ENCODE measurements around the gene DOCK10.
A peak's percentile ranks its signal among the peaks of the same experiment; 100 is the strongest.

The DOCK10 gene

DNA sequence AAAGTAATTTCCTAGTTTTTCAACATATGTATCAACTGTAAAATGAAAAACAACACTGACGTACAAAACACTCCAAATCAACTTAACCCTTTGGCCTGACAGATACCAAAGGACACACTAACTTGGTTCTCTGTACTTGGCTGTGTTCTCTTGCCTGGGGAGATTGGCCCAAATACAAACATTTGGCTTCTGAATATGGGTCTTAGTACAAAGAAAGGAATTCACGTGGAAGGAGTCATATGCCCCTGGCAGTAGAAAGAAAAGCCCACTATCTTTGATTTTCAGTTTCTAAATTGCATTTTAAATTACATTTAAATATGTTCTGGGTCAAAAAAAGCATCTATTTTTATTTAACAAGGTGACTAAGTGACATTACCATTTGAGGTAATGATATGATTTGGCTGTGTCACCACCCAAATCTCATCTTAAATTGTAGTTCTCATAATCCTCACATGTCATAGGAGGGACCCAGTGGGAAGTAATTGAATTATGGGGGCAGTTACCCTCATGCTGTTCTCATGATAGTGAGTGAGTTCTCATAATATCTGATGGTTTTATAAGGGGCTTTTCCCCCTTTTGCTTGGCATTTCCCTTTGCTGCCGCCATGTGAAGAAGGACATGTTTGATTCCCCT is 172.6 kb downstream of the DOCK10 start:
- no peak for DNase-seq

DNA sequence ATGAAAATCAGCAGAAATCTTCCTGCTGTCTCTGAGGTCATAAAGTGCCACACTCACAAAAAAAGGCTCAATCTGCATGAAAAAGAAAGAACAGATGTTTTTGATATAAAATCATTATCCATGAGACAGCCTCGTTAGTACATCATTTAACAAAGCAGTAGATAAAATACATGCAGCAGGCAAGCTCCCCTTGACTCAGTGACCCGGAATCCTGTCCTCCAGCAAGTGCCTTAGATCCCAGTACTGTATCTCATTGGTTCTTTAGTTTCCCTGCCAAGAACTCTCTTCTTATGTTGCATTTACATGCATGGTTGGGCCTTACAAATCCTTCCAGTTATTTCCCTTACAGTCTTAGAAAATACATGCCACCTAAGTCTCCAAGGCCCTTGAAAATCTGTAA is 177.3 kb downstream of the DOCK10 start:
- no peak for DNase-seq

DNA sequence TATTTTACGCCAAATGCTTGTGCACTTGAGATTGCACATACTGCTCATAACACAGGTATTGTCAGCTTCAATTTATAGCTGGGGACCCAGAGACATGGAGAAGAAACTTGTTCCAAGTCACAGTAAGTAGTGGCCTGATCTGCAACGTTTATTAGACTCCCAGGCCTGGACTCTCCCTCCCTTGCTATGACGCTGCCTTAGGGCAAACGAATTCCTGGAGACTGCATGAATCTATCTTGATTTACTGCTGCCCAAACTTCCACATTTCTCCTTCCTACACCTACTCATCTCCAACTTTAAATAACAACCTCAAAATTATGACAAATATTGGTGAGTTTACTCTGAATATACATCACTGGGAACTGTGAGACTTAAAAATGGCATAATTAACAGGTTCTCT is 181.0 kb downstream of the DOCK10 start:
- no peak for DNase-seq

DNA sequence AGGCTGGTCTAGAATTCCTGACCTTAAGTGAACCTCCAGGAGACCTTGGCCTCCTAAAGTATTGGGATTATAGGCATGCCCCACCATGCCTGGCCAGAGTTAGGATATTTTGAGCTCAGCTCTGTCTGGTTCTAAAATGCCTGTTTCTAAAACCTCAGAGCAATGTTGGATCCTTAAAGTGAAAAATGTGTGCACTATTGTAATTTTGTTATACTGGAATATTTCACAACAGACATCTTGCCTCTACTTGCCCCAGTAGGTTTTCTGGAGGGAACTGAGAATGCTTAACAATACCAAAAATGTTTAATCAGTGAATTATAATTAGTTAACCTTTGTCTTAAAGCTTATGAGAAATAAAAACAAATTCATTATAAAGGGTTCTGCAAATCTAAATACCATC is 181.5 kb downstream of the DOCK10 start:
- DNase-seq = no peak

DNA sequence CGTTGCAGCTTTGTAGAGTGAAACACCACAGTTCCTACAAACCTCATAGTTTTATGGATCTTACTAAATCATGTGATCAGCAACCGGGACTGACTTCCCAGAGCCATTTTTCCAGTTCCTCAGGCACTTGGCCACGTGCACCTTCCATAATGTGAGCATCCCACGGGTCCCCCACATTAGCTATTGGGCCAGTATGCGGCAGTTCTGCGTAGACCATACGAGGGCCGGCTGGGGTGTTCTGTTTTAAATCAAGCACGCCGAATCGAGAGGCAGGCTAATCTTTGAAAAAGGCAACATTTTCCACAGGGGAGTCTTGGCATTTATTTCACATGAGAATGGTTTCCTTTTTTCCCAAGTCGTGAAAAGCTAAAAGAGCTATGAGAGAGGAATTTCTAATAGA is 190.5 kb downstream of the DOCK10 start:
- DNase-seq = no peak

DNA sequence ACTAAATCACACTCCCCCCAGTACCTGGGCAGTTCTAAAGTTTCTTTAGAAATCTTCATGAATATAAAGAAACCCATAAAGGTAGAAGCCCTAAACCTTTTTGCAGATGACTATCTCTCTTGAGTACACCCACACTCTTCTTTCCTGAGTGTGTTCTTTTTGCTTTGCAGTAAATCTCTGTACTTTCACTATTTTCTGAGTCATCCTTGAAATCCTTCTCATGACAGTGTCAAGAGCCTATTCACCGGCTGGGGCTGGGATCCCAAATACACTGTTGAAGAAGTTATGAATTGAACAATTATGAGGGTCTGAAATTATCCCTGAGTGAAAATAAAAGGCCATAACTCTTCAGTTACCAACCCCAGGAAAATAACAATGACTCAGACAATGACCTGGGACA is 192.2 kb downstream of the DOCK10 start:
- DNase-seq = no peak

DNA sequence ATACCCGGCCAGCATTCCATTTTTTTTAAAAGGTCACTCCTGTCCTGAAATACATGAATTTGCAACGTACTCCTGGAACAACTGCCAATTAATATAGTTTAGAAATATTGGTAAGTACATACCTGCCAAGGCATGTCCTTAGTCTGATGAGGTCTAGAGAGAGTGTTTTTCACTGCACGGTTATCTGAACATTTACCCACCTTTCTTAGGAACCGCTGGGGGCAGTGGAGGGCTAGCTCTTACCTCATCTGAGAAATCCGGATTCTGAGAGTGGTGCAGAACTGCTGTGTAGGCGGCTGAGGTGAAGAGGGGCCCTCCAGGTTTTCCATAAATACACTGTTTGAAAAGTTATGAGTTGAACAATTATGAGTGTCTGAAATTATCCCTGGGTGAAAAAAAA is 193.0 kb downstream of the DOCK10 start:
- no peak for DNase-seq

DNA sequence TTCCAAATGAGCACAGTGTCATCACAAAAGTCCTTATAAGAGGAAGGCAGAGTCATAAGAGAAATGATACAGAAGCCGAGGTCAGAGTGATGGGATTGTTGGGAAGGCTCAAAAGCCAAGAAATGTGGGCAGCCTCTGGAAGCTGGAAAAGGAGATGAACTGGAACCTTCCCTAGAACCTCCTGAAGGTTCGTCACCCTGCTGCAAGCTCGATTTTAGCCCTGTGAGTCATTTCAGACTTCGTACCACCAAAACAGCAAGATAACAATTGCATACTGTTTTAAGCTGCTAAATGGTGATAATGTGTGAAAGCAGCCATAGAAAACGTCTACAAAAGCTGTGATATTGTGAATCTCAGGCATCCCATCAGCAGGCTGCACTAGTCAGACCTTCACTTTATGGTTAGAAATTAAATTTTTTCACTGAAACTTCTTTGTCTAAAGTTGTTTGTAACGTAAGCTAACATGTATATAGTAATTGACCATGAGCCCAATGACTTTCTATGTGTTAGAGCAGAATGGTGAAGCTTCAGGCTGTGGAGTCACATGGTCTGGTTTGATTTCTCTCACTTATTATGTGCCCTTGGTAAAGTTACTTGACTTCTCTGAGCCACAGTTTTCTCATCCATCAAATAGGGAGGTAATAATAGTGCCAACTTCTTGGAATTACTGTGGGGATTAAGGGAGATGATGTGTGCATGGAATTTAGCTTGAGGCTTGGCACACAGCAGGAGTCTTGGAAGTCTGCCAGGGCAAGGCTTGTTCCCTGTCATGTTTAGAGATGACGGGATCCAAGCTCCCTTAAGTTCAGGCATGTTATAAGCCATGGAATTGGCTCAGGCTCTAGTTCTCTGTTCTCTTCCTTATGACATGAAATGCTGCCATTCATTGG is 194.1 kb downstream of the DOCK10 start:
- DNase-seq = peak; percentile 70

DNA sequence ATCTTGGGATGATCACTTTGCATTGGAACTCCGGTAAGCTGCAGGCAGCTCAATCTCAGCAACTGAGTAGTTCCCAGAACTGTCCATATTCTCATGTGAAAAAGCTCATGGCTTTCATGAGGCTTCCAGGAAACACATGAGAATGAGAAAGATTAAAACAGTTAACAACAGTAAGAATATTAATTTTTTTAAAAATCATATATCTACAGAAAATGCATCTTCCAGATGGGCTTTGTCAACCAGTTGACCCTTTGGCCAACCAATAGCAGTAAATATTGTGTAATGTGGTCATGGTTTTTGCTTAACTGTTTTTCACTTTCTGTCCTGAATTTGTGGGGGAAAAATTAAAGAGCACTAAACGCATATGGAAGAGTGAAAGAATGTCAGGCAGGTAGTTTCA is 194.9 kb downstream of the DOCK10 start:
- no peak for DNase-seq

DNA sequence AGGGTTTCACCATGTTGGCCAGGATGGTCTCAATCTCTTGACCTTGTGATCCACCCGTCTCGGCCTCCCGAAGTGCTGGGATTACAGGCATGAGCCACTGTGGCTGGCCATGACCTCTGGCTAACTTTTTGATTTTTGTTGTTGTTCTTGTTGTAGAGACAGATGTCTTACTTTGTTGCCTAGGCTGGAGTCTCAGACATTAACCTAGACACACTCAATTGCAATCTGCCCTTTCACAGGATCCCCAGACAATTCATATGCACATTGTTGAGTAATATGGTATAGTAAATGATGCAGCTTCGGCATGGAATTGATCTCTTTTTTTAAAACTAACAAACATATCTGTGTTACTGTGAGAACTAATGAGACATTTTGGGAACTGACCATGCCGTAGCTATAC is 195.6 kb downstream of the DOCK10 start:
- no peak for DNase-seq

DNA sequence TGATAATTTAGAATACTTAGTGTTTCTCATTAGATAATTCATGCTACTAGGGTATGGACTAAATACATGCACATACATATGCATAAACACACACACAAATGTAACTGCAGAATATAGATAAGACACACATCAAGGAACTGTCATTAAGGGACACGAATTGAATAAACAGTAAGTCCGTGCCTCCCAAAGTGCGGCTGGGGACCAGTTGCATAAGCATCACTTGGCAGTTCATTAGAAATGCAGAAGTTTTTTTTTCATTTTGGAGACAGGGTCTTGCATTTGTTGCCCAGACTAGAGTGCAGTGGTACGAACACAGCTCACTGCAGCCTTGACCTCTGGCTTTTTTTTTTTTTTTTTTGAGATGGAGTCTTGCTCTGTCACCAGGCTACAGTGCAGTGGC is 196.1 kb downstream of the DOCK10 start:
- no peak for DNase-seq

DNA sequence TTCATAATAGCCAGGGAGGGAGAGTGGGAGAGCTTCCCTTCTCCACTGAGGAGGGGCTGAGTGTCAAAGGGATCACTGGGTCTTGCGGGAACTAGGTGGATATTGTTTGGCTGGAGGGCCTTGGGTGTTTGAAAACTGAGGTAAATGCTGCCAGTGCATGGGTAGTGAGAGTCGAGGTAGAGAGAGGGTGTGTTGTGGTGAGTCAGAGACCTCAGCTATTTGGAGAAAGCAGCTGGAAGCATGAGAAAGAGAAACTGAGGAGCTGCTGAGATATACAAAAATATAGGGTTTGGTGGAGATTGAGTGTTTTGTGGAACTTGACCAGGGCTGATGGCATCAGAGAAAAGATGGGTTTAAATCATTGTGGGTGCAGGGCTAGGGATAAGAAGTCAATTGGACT is 199.1 kb downstream of the DOCK10 start:
- no peak for DNase-seq

DNA sequence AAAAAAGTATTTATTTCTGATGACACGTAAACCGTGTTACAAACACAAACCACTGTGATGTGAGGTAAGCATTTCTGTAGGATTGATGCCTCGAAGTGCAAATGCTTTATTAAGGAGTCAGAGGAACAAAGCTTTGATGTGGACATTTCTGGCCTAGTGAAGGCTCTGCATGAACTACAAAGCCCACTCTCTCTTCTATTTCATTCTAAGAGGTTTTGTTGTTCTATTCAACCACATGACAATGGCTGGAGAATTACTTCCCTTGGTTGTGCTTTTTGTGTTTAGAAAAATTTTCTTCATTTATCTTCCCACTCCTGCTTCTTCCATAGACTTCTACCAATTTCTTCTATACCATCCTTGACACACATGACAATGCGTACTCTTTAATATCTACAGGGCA is 200.4 kb downstream of the DOCK10 start:
- DNase-seq = no peak

DNA sequence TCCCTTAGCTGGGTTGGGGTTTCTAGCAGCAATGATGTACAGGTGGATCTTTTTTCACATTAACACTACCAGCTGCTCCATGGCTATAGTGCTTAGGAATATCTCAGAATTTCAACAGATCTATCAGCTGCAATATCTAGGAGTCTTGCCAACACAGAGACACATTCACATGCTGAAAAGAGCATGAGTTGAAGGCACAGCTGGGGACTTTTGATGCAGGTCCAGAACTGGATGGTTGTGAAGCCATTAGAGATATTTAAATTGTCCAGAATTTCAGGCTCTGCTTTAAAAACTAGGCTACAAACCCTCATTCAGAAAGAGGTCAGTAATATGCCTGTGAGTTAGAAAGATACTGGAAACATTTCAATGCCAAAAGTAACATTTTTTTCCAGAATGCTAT is 203.9 kb downstream of the DOCK10 start:
- DNase-seq = peak; percentile 7

DNA sequence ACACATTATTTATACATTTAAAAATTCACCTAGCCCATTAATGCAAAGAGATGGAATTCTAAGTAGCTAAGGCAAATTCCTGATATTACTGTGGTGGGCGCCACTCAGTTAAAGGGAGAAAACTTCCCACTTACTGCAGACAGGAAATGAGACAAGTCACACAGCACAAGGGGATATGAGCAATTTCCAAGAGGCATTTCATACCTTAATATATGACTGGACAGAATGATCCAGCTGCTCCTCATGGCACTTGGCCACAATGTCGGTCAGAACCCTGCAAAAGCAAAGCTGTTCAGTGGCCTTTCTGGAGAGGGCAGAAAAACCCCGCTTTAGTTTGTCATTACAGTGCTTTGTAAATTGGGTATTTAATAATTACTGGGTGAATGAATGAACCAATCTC is 204.7 kb downstream of the DOCK10 start:
- no peak for DNase-seq

DNA sequence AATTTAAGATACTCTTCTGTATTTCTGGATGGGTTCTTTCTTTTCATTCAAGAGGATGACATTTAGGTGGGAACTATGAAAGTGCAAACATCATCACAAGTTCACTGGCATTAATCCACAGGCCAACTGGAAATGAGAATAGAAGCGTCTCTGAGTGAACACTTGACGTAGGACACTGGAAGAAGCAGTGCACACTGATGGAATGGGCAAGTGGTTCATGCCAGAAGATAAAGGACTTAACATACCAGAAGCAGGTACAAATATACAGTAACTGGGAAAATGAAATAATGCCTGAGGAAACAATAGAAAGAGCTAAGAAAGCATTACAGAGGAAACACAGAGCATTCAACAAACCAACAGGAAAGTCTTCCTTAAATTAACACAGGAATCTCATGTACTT is 205.2 kb downstream of the DOCK10 start:
- no peak for DNase-seq

DNA sequence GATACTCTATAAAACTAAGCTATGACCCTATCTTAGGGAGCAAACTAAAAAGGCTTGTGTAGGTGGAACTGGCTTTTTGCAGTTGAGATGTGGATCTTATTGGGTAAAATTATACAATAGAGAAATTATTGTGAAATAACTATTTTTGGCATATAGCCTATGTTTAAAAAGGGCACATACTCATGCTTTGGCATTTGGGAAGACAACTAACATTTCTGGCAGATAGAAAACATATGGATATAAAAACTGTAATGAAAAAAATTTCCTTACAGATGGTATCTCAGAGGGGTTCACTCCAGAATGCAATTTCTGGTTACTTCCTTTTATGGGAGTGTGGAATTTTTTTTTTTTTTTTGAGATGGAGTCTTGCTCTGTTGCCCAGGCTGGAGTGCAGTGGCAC is 206.0 kb downstream of the DOCK10 start:
- no peak for DNase-seq

DNA sequence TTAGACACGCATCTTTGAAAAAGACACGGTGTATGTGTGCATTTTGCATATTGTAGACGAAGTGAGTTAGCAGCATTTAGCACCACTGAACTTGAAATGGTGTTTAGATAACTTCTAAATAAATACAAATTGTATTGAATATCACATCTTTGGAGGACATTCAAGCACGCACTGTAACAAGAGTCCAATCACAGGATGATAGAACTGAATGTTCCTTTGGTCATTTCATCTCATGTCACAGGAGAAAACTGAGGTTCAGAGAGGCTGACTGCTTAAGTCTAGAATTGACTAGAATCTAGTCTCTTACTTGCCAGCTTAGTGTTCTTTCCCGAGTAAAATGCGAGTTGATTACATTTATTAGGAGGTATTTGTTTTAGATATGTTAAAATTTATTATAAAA is 206.9 kb downstream of the DOCK10 start:
- no peak for DNase-seq

DNA sequence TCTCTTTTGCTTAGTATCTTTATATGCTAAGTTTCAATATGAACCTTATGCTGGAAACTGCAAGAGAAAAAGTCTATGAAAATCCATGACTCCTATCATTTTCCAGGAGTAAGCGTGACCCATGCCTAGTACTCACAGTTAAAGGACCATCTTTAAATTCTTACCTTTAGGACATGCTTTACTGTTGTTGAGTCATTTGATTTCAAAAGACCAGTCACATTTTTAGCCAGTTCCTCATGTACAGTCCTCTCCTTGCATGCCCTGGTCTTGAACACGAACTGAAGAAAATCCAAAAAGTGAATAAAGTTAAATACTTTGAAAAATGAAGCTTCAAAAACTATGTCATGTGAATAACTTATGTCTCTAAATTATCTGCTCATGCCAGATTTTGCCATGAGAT is 208.3 kb downstream of the DOCK10 start:
- no peak for DNase-seq

DNA sequence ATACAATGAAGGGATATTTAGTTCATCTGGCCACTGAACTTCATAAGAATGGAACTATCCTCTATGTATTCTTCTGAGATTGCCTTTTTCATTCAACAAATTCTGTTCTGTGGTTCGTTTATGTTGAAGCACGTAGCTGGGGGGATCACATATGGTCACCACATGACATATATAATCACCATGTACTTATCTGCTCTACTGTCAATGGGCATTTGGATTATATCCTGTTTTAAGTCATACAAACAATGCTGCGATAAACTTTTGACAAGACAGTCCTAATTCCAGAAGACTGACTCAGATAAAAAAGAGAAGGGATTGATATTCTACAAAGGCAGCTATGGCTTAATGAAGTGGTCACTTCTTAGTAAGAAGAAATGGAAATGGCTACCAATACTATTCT is 210.1 kb downstream of the DOCK10 start:
- no peak for DNase-seq

DNA sequence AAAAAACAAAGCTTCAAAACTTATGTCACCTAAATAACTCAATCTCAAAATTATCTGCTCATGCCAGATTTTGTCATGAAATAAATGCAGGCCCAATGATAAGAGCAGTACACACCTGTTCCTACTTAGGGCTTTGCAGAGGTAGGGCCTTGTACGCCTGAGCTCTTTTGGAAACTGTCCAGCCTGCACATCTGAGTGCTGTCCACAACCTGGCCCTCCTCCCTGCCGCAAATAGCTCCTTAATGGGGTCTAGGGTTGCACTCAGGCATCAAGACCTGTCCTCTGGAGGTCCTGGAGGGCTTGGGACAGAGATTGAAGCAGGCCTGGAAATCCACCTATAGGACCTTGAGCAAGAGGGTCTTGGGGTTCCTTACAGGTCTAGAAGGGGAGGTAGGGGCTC is 210.7 kb downstream of the DOCK10 start:
- DNase-seq = no peak

DNA sequence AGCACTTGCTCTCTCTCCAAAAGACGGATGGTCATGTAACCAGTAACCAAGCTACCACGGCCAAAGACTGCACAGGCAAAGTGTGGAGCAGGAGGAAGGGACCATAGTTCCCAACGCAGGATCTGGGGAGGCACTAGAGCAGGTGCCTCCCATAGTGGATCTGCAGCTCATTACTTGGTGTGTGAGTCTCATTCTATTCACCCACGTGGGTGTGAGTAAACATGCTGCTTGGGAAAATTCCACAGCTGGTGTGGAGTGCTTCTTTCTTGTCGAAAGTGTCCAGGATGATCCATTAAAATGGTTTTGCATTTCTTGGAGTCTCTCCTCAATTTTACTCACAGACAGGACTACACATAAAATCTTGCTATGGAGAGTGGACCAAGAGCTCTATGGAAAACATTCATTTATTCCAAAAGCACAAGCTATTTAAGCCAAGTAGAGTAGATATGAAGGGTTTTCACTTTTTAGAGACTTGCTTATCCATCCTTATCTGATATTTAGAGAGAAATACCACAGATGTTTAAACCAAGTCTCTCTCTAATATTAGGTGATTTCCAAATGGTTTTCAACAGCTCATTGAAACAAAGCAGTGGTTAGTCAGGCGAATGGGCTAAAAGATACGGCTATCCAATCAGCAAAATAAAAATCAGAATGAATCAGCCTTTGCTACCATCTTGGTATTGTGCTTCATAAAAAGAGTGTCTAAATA is 221.8 kb downstream of the DOCK10 start:
- no peak for DNase-seq

DNA sequence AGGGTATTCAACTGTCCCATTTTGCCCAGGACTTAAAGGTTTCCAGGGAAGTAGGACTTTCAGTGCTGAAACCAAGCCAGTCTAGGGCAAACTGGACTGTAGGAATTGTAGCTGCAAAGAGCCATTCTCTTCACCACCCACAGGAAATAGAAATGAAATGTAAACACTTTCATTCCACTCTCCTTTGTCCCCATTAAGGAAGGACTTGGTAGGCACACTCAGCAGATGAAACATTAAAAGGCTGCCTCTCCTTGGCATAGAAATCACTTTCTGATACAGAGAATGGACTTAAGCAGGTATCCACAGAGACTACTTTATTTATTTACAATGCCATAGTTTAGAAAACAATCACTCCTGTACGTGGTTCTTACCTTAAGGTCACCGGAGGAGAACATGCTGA is 223.2 kb downstream of the DOCK10 start:
- no peak for DNase-seq

DNA sequence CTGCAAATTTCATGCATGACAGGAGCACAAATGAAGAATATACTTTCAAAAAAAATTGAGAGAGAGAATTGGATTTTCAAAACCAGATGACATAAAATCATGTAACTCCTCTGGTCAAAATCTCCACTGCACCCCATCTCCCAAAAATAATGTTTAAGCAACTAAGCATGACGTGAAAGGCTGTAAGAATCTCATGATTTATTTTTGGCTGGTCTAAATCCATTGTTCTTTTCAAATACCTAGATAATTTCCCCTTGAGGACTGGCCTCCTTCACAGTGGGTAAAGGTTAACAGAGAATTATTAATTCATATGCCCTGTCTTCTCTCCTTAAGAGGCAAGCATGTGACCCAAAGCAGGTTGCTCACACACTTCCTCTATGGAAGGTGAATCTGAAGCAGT is 224.6 kb downstream of the DOCK10 start:
- DNase-seq = no peak
